Dedifferentiated amniotic fluid mesenchymal stem cell (primary cell): ENCODE measurements around the gene HRCT1.
"Not testable (repeated sequence)": the region's sequence is repeated elsewhere in the genome, so short reads cannot be mapped to it uniquely, and the experiment has no call there.

Experiments
- DNase-seq: peaks from one replicate; pipeline ENCODE4 v3.0.0-alpha.2; 2016; ENCODE audit errors: extremely low spot score

Gene HRCT1

GRCh38 chr9:35917261-35917660 is 11.3 kb downstream of the HRCT1 start:
- DNase-seq: no peak

- DNase-seq: no peak
Observed at GRCh38 chr9:35918780-35919179, 12.8 kb downstream of the HRCT1 start.

GRCh38 chr9:35919212-35920008 is 13.4 kb downstream of the HRCT1 start:
- no peak for DNase-seq

- DNase-seq: no peak
Observed at GRCh38 chr9:35920051-35920620, 14.1 kb downstream of the HRCT1 start.

- DNase-seq: no peak
Observed at GRCh38 chr9:35923598-35923926, 17.6 kb downstream of the HRCT1 start.

GRCh38 chr9:35923927-35924763 is 18.1 kb downstream of the HRCT1 start:
- DNase-seq: peak; percentile 87

GRCh38 chr9:35928591-35929452 is 22.8 kb downstream of the HRCT1 start:
- DNase-seq: no peak

GRCh38 chr9:35929453-35929718 is 23.4 kb downstream of the HRCT1 start:
- no peak for DNase-seq

GRCh38 chr9:35930521-35930920 is 24.5 kb downstream of the HRCT1 start:
- DNase-seq: no peak

GRCh38 chr9:35930989-35931388 is 25.0 kb downstream of the HRCT1 start:
- DNase-seq: no peak

- no peak for DNase-seq
Observed at GRCh38 chr9:35932735-35933134, 26.7 kb downstream of the HRCT1 start.

GRCh38 chr9:35933550-35934067 is 27.6 kb downstream of the HRCT1 start:
- DNase-seq: no peak

- DNase-seq: not testable (repeated sequence)
Observed at GRCh38 chr9:35934069-35934468, 28.1 kb downstream of the HRCT1 start.

GRCh38 chr9:35935261-35935660 is 29.3 kb downstream of the HRCT1 start:
- DNase-seq: no peak

- peak; percentile 78 for DNase-seq
Observed at GRCh38 chr9:35935755-35936509, 29.9 kb downstream of the HRCT1 start.

GRCh38 chr9:35937227-35937626 is 31.2 kb downstream of the HRCT1 start:
- DNase-seq: no peak

GRCh38 chr9:35938474-35939356 is 32.7 kb downstream of the HRCT1 start:
- no peak for DNase-seq

- no peak for DNase-seq
Observed at GRCh38 chr9:35939679-35940250, 33.8 kb downstream of the HRCT1 start.
